ENCODE data around the gene MPV17L.
"Not testable (repeated sequence)": the region's sequence is repeated elsewhere in the genome, so short reads cannot be mapped to it uniquely, and the experiment has no call there.

The MPV17L gene

DNA sequence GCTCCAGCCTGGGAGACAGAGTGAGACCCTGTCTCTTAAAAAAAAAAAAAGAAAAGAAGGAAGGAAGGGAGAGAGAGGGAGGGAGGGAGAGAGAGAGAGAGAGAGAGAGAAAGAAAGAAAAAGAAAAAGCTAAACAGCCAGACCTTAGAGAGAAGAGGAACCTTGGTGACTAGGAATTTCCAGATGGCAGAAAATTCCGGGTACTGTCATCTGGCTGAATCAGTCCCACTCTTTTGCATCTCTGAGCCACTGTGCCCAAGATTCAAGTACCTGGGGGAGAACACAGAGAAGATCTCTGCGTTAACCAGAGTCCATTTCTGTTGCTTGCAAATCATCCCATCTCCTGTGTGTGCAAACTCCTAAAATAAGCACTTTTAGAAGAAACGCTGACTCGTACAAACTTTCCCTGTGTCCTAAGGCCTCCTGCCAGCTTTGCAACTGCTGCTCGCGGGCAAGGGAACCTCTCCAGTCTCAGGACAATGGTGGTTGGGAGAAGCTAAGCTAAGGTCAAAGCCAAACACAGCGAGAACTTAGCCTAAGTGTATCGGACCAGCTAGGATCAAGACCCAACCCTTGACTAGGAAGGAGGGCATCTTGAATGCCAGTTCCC lies 56.8 kb downstream of the MPV17L start:
- no peak for DNase-seq (ENCODE audit: low spot score)

DNA sequence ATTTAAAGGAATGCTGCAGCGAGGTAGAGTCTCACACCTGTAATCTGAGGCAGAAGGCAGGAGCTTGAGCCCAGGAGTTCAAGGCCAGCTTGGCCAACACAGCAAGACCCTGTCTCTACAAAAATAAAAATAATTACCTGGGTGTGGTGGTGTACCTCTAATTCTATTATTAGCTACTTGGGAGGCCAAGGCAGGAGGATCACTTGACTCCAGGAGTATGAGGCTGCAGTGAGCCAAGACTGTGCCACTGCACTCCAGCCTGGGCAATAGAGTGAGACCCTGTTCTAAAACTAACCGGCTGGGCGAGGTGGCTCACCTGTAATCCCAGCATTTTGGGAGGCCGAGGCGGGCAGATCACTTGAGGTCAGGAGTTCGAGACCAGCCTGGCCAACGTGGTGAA lies 57.7 kb downstream of the MPV17L start:
- DNase-seq (ENCODE audit: low spot score), result not testable (repeated sequence)

DNA sequence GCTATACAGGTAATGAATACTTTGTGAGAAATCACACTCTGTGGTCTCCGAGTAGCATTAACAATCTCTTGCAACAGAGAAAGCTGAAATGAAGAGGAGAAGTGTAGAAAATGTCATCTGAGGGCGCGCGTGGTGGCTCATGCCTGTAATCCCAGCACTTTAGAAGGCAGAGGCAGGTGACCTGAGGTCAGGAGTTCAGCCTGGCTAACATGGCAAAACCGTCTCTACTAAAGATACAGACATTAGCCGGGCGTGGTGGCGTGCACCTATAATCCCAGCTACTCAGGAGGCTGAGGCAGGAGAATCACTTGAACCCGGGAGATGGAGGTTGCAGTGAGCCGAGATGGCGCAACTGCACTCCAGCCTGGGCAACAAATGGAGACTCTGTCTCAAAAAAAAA lies 59.4 kb downstream of the MPV17L start:
- not testable (repeated sequence) for DNase-seq (ENCODE audit: low spot score)

DNA sequence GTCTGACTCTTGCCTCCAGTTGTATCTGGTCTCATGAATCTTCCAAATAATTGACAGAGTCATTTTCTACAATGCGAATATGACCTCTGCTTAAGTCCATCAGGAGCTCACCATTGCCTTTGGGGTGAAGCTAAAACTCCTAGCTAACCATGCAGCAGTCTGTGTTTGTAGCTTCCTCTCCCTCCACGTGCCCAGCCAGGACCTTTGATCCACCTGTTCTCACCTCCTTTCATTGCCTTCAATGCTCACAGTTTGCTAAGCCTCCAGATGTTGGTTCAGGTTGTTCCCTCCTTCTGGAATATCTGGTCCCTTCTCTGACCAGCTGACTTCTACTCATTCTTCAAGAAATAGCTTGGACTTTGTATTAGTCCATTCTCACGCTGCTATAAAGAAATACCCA lies 61.8 kb downstream of the MPV17L start:
- DNase-seq (ENCODE audit: low spot score), result no peak

DNA sequence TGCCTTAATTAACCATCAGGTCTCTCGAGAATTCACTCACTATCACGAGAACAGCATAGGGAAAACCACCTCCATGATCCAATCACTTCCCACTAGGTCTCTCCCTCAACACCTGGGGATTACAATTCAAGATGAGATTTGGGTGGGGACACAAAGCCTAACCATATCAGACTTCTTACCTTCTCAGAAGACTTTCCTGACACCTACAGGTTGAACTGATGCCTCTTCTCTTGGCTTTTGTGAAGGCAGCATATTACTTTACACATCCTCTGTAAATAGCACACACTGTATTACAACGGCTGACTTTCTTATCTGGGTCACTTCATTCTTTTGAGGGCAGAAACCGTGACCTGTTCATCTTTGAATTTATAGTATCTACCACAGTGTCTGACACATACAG lies 62.4 kb downstream of the MPV17L start:
- no peak for DNase-seq (ENCODE audit: low spot score)

DNA sequence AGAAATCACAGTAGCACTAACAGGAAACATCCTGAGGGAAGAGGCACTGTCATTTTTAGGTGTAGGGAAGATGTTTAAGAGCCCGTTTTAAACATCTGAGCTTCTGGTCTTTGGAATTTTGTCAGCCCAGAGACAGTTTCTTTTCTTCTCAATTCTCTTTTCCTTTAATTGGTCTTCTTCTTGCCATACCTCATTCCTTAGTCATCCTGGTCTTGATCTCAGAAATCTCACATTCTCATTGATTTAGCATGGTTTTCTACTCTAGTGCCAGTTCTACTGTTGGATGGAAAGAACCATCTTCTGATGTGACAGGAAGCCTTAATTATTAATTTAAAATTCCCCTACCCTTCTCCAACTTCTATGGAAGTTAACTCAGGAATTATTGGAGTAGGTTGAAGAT lies 64.2 kb downstream of the MPV17L start:
- no peak for DNase-seq (ENCODE audit: low spot score)

DNA sequence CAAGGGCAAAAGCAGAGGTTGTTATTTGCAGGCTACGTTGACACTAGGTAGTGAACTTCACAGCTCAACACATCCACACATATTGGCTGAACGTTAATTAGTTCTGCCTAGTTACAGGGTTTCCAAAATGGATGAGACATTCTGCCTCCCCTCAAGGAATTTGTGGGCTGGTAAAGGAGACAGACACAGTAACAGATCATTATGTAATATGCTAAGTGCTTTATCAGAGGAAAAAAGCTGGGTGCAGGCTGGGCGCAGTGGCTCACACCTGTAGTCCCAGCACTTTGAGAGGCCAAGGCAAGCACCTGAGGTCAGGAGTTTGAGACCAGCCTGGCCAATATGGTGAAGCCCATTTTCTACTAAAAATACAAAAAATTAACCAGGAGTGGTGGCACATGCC lies 65.0 kb downstream of the MPV17L start:
- DNase-seq (ENCODE audit: low spot score), result no peak

DNA sequence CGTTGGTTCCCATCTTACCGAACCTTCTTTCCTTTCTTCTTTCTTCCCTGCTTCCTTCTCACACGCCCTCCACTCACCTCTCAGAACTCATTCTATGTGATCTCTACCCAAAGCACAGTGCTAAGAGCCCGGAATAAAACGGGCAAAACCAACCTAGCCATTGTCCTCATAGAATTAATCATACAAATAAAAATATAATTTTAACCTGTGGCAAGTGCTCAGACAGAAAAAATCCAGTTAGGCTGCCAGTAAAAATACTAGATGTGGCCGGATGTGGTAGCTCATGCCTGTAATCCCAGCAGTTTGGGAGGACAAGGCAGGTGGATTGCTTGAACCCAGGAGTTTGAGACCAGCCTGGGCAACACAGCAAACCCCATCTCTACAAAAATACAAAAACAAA lies 65.8 kb downstream of the MPV17L start:
- no peak for DNase-seq (ENCODE audit: low spot score)
